HG02938 (cell line): ENCODE data around the gene DRD2.

Experiments
- ATAC-seq: cut with Tn5 transposase; IDR thresholded peaks from one replicate; pipeline ENCODE4 v1.9.1; 2021; ENCODE audit warnings: mild to moderate bottlenecking, moderate library complexity; ENCODE audit not compliant: unreplicated experiment

DRD2 gene

DNA sequence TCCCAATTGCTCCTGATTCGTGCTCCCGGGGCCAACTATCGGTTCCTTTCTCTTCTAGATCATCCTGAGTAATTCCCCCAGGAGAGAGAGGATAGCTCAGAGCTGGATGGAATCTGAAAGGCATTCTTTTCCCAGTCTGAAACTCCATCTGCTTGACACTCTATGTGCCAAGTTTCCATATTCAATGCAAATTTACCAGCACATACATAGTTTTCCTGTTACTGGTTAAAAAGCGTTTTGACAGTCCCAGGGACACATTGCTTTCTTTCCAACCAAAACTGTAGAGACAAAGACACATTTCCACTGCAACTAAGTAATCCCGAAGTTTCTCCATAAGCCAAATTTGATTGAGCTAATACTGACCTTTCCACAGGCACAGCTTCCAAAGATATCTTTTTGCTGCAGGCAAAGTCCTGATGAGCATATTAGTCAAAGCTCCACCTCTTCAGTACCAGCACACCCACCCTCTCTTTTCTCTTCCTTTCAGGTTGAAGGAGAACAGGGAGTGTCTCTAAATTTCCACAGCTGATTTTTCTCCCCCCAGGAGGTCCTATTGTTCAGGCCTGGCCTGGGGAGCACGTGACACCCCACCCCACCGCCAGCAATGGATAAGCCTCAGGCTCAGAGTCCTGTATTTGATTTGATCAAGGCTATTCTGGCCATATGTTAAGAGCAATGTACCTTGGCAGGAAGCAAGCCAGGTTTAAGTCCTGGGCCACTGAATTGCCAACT, 97.4 kb downstream of the DRD2 start:
- ATAC-seq, result no peak

DNA sequence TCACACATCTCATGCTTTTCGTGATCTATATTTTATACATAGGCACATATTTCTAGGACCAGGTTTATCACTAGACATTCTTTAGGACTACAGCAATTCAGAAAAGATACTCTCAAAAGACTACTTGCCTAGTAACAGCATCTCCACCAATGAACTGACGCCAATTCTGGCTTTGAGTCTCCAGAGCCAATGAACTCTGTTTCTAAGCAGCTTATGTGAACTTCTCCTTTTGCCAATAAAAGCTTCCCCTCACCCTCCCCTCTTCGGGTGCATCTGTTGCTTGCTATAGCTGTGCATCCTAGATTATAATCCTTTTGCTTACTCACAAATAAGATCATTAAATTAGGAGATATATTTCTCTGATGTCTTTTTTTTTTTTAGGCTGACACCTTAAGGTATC, 99.0 kb downstream of the DRD2 start:
- ATAC-seq, result peak; percentile 78

DNA sequence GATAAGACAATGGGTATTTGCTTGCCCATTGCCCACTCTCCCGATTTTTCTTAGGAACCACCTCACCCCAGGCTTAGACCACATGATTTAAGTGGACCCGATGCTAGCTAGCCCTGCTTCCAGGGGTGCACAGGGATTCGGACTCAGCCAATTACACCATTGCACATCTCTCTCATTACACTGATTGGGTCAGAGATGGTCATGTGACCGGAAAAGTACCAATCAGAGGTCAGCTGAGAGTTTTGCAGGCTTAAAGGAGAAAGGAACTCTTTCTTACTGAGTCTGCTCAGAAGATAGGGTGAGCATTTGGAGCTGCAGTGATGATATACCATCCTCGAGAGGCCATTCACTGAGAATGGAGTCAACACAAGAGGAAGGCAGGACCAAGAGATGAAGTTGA, 99.8 kb downstream of the DRD2 start:
- no peak for ATAC-seq

DNA sequence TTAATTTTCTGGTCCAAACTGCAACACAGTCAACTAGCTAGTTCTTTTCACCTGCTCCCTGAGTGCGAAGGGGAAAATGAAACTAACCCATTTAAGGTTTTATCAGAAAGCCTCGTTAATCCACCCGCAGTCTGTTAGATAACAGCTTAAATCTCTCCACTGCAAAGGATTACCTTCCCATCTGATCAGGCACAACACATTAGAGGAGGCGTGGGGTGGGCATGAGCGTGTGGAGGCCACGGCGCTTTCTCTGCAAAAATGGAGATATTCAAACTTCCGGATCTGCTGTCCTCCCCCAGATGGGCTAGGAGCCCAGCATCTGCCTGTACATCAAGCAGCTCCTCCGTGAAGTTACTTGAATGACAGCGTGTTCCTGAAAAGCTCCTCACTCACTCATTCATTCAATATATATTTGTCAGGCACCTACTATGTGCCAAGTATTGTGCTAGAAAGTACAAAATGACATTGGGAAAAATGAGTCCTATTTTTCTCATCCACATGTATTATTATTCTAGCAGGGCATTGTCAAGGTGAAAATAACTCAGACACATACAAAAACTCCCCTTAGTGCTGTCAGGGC, 101.1 kb downstream of the DRD2 start:
- no peak for ATAC-seq

DNA sequence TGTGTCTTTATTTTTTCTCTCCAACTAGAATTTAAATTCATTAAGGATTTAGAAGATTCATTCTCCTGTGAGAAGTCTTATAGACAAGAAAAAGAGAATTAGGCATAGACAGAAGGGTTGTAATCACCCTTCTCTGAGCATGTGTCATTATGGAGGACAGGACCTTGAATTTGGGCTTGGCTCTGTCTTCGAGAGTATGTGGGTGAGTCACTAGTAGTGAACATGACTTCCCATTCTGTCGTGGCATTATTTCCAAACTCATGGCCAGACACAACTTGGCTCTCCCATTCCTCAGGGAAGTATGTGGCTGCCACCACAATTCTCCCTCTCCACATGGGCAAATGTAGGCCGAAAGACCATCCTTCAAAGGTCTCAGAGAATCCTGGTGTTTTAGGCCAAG, 101.9 kb downstream of the DRD2 start:
- ATAC-seq, result no peak

DNA sequence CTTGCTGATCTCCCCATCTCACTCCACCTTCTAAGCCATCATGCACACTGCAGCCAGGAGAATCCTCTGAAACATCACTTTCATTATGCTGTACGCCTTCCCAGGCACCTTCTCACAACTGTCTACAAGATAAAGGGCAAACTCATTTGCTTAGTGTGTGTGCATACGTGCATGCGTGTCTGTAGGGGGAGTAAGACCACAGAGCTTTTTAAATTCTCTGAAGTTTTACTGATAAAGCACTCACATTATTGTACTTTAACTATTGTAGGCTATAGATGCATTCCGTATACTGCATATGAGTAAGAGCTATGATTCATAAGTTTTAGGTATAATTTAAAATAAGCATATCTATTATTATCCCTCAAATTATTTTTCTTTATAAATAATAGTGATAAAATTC, 102.9 kb downstream of the DRD2 start:
- no peak for ATAC-seq

GRCh38 chr11:113370634-113371033, 104.6 kb downstream of the DRD2 start:
- no peak for ATAC-seq

GRCh38 chr11:113369411-113369810, 105.8 kb downstream of the DRD2 start:
- ATAC-seq, result no peak

DNA sequence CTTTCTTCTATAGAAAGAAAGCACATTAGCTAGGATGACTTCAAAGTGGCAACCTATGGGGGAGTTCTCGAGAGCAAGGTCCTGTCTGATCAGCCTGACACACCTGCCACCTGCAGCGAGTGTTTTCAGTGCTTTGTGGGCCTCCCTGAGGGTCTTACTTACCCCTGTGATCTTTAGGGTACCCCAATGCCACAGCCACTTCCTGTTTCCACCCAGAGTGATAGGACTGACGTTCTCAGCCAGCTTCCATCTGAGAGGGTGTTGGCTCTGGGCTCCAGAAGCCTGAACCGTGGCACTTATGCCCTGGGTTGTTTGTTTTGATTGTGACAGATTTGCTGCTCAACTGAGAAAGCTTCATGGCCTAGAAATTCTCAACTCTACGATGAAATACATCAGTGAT, 109.3 kb downstream of the DRD2 start:
- no peak for ATAC-seq

- no peak for ATAC-seq
Observed at GRCh38 chr11:113363996-113364641, 111.1 kb downstream of the DRD2 start.

DNA sequence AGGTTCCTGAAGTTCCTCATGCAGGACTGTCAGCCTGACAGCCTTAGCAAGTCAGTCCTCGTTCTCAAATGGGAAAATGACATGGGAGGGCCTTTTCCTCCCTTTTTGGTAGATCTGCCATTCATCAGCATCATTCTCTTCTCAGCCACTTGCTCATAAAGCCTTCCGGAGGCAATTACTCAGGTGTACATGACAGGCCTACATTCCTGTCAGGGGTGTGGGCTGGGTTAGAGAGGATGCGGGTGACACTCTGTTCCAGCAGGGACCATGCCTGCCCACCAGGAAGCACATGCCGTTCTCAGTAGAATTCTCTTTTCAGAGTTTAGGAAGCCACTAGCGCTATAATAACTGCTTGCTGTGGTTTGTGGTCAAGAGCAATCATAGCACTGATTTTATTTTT, 111.8 kb downstream of the DRD2 start:
- no peak for ATAC-seq
